Activated T-cell treated with anti-CD3 and anti-CD28 coated beads, Interleukin-2, amount 50 U/mL, for 72 hours (primary cell): ENCODE data around the gene MXD1. TPM values are rescaled to one million over a fixed set of nuclear protein-coding genes. Genes with fewer than 3 reads are reported as not detected.
A peak's percentile ranks its signal among the peaks of the same experiment; 100 is the strongest.
"Not testable (repeated sequence)": the region's sequence is repeated elsewhere in the genome, so short reads cannot be mapped to it uniquely, and the experiment has no call there.

Source experiments
- ATAC-seq, 2 donors: fragments of 150-1000 bp; cut with Tn5 transposase; replicated peaks in 1 of 2; 2 replicates each; pipeline ENCODE4 v1.10.0; 2021; ENCODE audit warnings: moderate library complexity in 2 of 2, mild to moderate bottlenecking in 1 of 2
- DNase-seq, 2 donors: peaks; one replicate each; pipeline ENCODE4 v3.0.0; 2021 to 2022; ENCODE audit warnings: mixed read lengths in 1 of 2
- H3K27ac Mint-ChIP-seq: one replicate; pipeline ENCODE4 v1.8.0; 2022; ENCODE audit warnings: mild to moderate bottlenecking, moderate library complexity, mixed read lengths
- H3K27me3 Mint-ChIP-seq: one replicate; pipeline ENCODE4 v1.8.0; 2022; ENCODE audit warnings: low read depth, mixed read lengths
- H3K36me3 Mint-ChIP-seq, 2 donors: one replicate each; pipeline ENCODE4 v1.8.0; 2022; ENCODE audit warnings: mixed read lengths in 2 of 2, mild to moderate bottlenecking in 1 of 2; ENCODE audit not compliant: insufficient read depth in 2 of 2
- H3K4me1 Mint-ChIP-seq: one replicate; pipeline ENCODE4 v1.8.0; 2022; ENCODE audit warnings: low read depth, mixed read lengths
- H3K4me3 Mint-ChIP-seq, 2 donors: one replicate each; pipeline ENCODE4 v1.8.0; 2022; ENCODE audit warnings: mild to moderate bottlenecking in 2 of 2, mixed read lengths in 2 of 2, moderate library complexity in 2 of 2
- H3K9me3 Mint-ChIP-seq, 2 donors: one replicate each; pipeline ENCODE4 v1.8.0; 2022; ENCODE audit warnings: mixed read lengths in 2 of 2
- total RNA-seq, 2 donors: library from RNA; stranded (reverse); gene quantifications; one replicate each; pipeline ENCODE4 v1.2.3, GENCODE V29; 2022

The MXD1 gene, protein sequence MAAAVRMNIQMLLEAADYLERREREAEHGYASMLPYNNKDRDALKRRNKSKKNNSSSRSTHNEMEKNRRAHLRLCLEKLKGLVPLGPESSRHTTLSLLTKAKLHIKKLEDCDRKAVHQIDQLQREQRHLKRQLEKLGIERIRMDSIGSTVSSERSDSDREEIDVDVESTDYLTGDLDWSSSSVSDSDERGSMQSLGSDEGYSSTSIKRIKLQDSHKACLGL
- total RNA-seq = 10 to 100 TPM; 14.3 to 40.0 TPM

DNA sequence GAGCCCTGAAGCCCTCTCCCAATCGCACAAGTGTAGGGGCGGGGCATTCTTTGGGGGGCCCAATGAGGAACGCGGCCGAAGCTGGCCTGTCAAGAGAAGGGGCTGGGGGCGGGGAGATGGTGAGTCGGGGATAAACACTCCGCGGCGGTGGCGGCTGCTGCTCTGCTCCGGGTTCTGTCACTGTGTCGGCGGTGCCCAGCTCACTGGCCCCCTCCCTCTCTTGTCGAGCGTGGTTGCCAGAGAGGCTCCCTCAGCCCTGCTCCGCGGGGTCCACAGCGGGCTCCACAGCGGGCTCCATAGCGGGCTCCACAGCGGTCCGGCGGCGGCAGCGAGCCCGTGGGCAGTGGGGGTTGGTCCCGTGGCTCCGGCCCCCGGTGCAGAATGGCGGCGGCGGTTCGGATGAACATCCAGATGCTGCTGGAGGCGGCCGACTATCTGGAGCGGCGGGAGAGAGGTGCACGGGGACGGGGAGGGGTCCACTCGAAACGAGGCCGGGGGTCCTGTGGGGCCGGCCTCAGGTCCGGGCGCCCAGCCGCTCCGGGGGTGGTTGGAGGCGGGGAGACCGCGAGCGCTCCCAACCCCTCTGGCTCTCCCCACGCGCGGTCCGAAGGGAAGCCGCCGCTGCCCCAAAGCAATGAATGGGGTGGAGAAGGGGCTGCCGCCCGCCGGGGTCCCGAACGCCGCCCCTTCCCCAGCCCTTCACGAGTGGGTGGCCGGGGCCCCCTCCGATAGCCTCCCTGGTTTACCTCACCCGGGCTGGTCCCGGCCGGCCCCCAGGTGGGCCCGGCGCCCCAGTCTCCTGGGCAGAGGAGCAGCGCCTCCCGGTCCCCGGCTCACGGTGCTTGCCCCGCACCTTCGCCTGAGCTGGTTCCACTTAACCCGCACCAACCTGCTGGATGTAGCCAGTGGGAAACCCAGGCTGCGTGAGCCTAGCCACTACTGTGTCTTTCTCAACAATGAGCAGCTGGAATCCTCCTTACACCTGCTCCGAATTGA is at the start of gene MXD1:
Gene MXD1, plus strand, starts transcription at position 160 of the 996 bp plus-strand sequence. Its CDS starts 222 bp downstream, at position 382.
- Mint-ChIP-seq H3K36me3 (peaks cover 9 to 13% of the 10 kb centered on the region in 2 donors), H3K27ac (peak within 1 kb of the TSS; percentile 82), H3K4me1 (peaks cover 34% of the 10 kb centered on the region), H3K27me3 (no peaks in the 10 kb centered on the region), H3K4me3 (peak within 1 kb of the TSS; percentile 84 to 90), H3K9me3 (no peaks in the 10 kb centered on the region)
- ATAC-seq (peak in 1 of 2 donors; percentile 1), DNase-seq (peak; percentile 31)

- peaks cover 0 to 1% of the 10 kb centered on the region in 2 donors for H3K36me3 Mint-ChIP-seq
- H3K4me3 Mint-ChIP-seq = no peak overlapping the region
- no peak overlapping the region for H3K27ac Mint-ChIP-seq
- DNase-seq (no peak), ATAC-seq (peak; percentile 45 to 61)
- H3K4me1 Mint-ChIP-seq = peaks cover 8% of the 10 kb centered on the region
- peaks cover 0 to 6% of the 10 kb centered on the region in 2 donors for H3K9me3 Mint-ChIP-seq
- no peaks in the 10 kb centered on the region for H3K27me3 Mint-ChIP-seq
These were observed 26.5 kb upstream of the MXD1 start for GRCh38 chr2:69888451-69888850.

DNA sequence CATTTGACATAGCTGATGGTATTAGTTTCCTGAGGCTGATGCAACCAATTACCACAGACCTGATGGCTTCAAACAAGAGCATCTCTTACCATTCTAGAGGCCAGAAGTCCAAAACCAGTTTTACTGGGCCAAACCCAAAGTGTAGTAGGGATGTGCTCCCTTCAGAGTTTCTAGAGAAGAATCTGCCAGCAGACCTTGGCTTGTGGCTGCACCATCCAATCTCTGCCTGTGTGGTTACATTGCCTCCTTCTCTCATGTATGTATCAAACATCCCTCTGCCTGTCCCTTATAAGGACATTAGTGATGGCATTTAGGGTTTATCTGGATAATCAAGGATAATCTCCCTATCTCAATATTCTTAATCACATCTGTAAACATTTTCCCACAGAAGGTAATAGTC is 25.6 kb upstream of the MXD1 start:
- Mint-ChIP-seq H3K27ac (no peak overlapping the region), H3K27me3 (no peaks in the 10 kb centered on the region), H3K36me3 (peaks cover 4% of the 10 kb centered on the region in 2 donors), H3K4me1 (peaks cover 8% of the 10 kb centered on the region), H3K9me3 (peaks cover 0 to 6% of the 10 kb centered on the region in 2 donors), H3K4me3 (no peak overlapping the region)
- ATAC-seq (no peak), DNase-seq (no peak)

GRCh38 chr2:69890881-69891280 is 24.0 kb upstream of the MXD1 start:
- Mint-ChIP-seq H3K9me3 (peaks cover 0 to 6% of the 10 kb centered on the region in 2 donors), H3K27me3 (no peaks in the 10 kb centered on the region), H3K36me3 (peaks cover 4 to 10% of the 10 kb centered on the region in 2 donors)

GRCh38 chr2:69892838-69893424 is 22.0 kb upstream of the MXD1 start:
- Mint-ChIP-seq H3K27ac (peak overlapping the region; percentile 100), H3K36me3 (peaks cover 9 to 28% of the 10 kb centered on the region in 2 donors), H3K4me3 (peak overlapping the region; percentile 98 to 100), H3K4me1 (peaks cover 39% of the 10 kb centered on the region)
- not testable (repeated sequence) for DNase-seq, H3K27me3 Mint-ChIP-seq, ATAC-seq, H3K9me3 Mint-ChIP-seq

More at GRCh38 chr2:69890881-69891280, 24.0 kb upstream of the MXD1 start:
- no peak for DNase-seq
- no peak overlapping the region for H3K27ac Mint-ChIP-seq
- peaks cover 20% of the 10 kb centered on the region for H3K4me1 Mint-ChIP-seq
- ATAC-seq = no peak
- H3K4me3 Mint-ChIP-seq = no peak overlapping the region

GRCh38 chr2:69893684-69894551 is 21.0 kb upstream of the MXD1 start, which contains the start of gene SNRNP27:
Gene SNRNP27 (plus strand): TSS chr2:69893956. CDS start chr2:69893985, 29 bp downstream.
- Mint-ChIP-seq H3K4me1 (peaks cover 45% of the 10 kb centered on the region), H3K27me3 (no peaks in the 10 kb centered on the region), H3K9me3 (peaks cover 0 to 6% of the 10 kb centered on the region in 2 donors), H3K36me3 (peaks cover 9 to 30% of the 10 kb centered on the region in 2 donors), H3K4me3 (peak within 1 kb of the TSS; percentile 98 to 100), H3K27ac (peak within 1 kb of the TSS; percentile 100)
- DNase-seq (peak; percentile 85 to 87), ATAC-seq (peak; percentile 86 to 90)

- ATAC-seq, DNase-seq, H3K9me3 Mint-ChIP-seq, H3K27me3 Mint-ChIP-seq: not testable (repeated sequence)
- H3K4me3 Mint-ChIP-seq = peak overlapping the region; percentile 98 to 100
- peaks cover 9 to 30% of the 10 kb centered on the region in 2 donors for H3K36me3 Mint-ChIP-seq
- peaks cover 45% of the 10 kb centered on the region for H3K4me1 Mint-ChIP-seq
- H3K27ac Mint-ChIP-seq = peak overlapping the region; percentile 100
These were observed 20.2 kb upstream of the MXD1 start for GRCh38 chr2:69894737-69895136.

- no peaks in the 10 kb centered on the region for H3K27me3 Mint-ChIP-seq
- ATAC-seq = peak in 1 of 2 donors; percentile 26
These were observed 12.5 kb upstream of the MXD1 start for GRCh38 chr2:69902213-69902922.

DNA sequence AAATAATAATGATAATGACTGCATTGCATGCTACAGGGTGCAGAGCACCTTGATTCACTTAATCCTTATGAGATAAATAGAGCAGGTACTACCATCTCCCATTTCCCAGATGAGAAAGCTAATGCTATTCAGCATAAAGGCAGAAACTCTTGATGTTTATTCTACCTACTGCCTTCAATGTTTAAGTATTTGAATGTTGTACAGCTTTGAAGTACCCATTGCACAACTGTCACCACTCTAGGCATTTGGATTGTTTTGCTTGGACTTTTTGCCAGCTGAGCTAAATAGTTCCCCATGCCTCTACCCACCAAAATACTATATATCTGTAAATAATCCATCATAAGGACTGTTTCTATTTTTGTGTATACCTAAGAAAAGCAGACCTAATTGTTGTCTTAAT is 7.7 kb upstream of the MXD1 start:
- Mint-ChIP-seq H3K4me1 (peaks cover 21% of the 10 kb centered on the region), H3K36me3 (peaks cover 7 to 19% of the 10 kb centered on the region in 2 donors), H3K4me3 (no peak overlapping the region), H3K9me3 (no peaks in the 10 kb centered on the region), H3K27me3 (no peaks in the 10 kb centered on the region), H3K27ac (no peak overlapping the region)
- ATAC-seq (no peak), DNase-seq (no peak)

More at GRCh38 chr2:69902213-69902922, 12.5 kb upstream of the MXD1 start:
- Mint-ChIP-seq H3K4me3 (peak overlapping the region; percentile 85 to 88), H3K9me3 (no peaks in the 10 kb centered on the region), H3K27ac (peak overlapping the region; percentile 67), H3K4me1 (peaks cover 52% of the 10 kb centered on the region), H3K36me3 (peaks cover 17 to 37% of the 10 kb centered on the region in 2 donors)
- DNase-seq = no peak

DNA sequence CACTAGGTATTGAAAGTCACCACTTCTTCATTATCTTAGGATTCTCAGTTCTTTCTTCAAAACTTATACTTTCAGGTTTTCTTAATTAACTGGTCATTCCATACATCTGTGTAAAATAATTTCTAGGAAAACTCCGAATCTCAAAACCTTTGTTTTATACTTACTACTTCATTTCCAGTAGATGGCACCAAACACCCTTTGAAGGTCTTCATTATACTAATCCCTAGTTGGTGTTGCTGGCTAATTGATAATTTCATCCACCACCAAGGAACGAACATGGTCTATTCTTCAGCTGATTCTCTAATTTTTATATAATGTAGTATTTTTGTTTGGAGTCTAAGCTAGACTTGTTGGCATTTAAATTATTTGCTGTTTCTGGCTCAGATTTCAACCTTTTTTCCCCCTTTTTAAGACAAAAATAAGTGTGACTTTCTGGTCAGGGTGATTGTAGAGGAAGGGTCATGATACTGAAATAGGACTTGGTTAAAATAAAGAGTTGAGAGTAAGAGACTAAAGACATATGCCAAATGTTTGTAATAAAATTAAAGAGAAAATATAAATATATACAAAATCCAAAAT is 2.8 kb upstream of the MXD1 start:
- H3K4me3 Mint-ChIP-seq = no peak overlapping the region
- no peak for DNase-seq
- no peaks in the 10 kb centered on the region for H3K27me3 Mint-ChIP-seq
- peaks cover 22% of the 10 kb centered on the region for H3K4me1 Mint-ChIP-seq
- no peaks in the 10 kb centered on the region for H3K9me3 Mint-ChIP-seq
- ATAC-seq = no peak
- H3K36me3 Mint-ChIP-seq = peaks cover 9 to 10% of the 10 kb centered on the region in 2 donors
- peak overlapping the region; percentile 91 for H3K27ac Mint-ChIP-seq

- peak overlapping the region; percentile 81 to 84 for H3K4me3 Mint-ChIP-seq
- peak overlapping the region; percentile 82 for H3K27ac Mint-ChIP-seq
- peak; percentile 99 to 100 for DNase-seq
- H3K9me3 Mint-ChIP-seq = no peaks in the 10 kb centered on the region
- peaks cover 34% of the 10 kb centered on the region for H3K4me1 Mint-ChIP-seq
- H3K36me3 Mint-ChIP-seq = peaks cover 7 to 11% of the 10 kb centered on the region in 2 donors
- H3K27me3 Mint-ChIP-seq = no peaks in the 10 kb centered on the region
- ATAC-seq = peak; percentile 91 to 93
These were observed 552 bp upstream of the MXD1 start for GRCh38 chr2:69914164-69914949.
